ENCODE measurements around the gene CORIN. TPM values are rescaled to one million over a fixed set of nuclear protein-coding genes. Genes with fewer than 3 reads are reported as not detected.
A peak's percentile ranks its signal among the peaks of the same experiment; 100 is the strongest.

The CORIN gene
- total RNA-seq, 1 donor, result under 0.01 TPM

GRCh38 chr4:47835494-47835893, 2.4 kb downstream of the CORIN start:
- peak in 1 of 3 donors; percentile 29 for DNase-seq (ENCODE audit: low read depth in 2 of 3, low spot score in 2 of 3)

- no peak for DNase-seq (ENCODE audit: low read depth in 2 of 3, low spot score in 2 of 3)
These were observed 6.7 kb downstream of the CORIN start for GRCh38 chr4:47831026-47831679.

- DNase-seq (ENCODE audit: low read depth in 2 of 3, low spot score in 2 of 3), result no peak
These were observed 7.4 kb downstream of the CORIN start for GRCh38 chr4:47830265-47831025.

- no peak for DNase-seq (ENCODE audit: low read depth in 2 of 3, low spot score in 2 of 3)
These were observed 8.4 kb downstream of the CORIN start for GRCh38 chr4:47829438-47829837.

GRCh38 chr4:47827343-47828047, 10.4 kb downstream of the CORIN start:
- DNase-seq (ENCODE audit: low read depth in 2 of 3, low spot score in 2 of 3), result peak in 1 of 3 donors; percentile 15

GRCh38 chr4:47824840-47825239, 13.0 kb downstream of the CORIN start:
- no peak for DNase-seq (ENCODE audit: low read depth in 2 of 3, low spot score in 2 of 3)

- no peak for DNase-seq (ENCODE audit: low read depth in 2 of 3, low spot score in 2 of 3)
These were observed 18.7 kb downstream of the CORIN start for GRCh38 chr4:47819178-47819577.

- no peak for DNase-seq (ENCODE audit: low read depth in 2 of 3, low spot score in 2 of 3)
These were observed 20.6 kb downstream of the CORIN start for GRCh38 chr4:47817275-47817674.

- DNase-seq (ENCODE audit: low read depth in 2 of 3, low spot score in 2 of 3), result no peak
These were observed 21.1 kb downstream of the CORIN start for GRCh38 chr4:47816748-47817147.

- no peak for DNase-seq (ENCODE audit: low read depth in 2 of 3, low spot score in 2 of 3)
These were observed 23.1 kb downstream of the CORIN start for GRCh38 chr4:47814618-47815295.

GRCh38 chr4:47809654-47810203, 28.1 kb downstream of the CORIN start:
- DNase-seq (ENCODE audit: low read depth in 2 of 3, low spot score in 2 of 3), result no peak

- no peak for DNase-seq (ENCODE audit: low read depth in 2 of 3, low spot score in 2 of 3)
These were observed 33.3 kb downstream of the CORIN start for GRCh38 chr4:47804598-47804997.

GRCh38 chr4:47801481-47802002, 36.3 kb downstream of the CORIN start:
- no peak for DNase-seq (ENCODE audit: low read depth in 2 of 3, low spot score in 2 of 3)

- DNase-seq (ENCODE audit: low read depth in 2 of 3, low spot score in 2 of 3), result no peak
These were observed 39.7 kb downstream of the CORIN start for GRCh38 chr4:47798165-47798564.

- DNase-seq (ENCODE audit: low read depth in 2 of 3, low spot score in 2 of 3), result no peak
These were observed 45.9 kb downstream of the CORIN start for GRCh38 chr4:47791965-47792364.

- DNase-seq (ENCODE audit: low read depth in 2 of 3, low spot score in 2 of 3), result no peak
These were observed 47.8 kb downstream of the CORIN start for GRCh38 chr4:47790105-47790504.

- no peak for DNase-seq (ENCODE audit: low read depth in 2 of 3, low spot score in 2 of 3)
These were observed 49.7 kb downstream of the CORIN start for GRCh38 chr4:47788126-47788525.

- no peak for DNase-seq (ENCODE audit: low read depth in 2 of 3, low spot score in 2 of 3)
These were observed 50.9 kb downstream of the CORIN start for GRCh38 chr4:47786958-47787370.

- no peak for DNase-seq (ENCODE audit: low read depth in 2 of 3, low spot score in 2 of 3)
These were observed 52.7 kb downstream of the CORIN start for GRCh38 chr4:47785153-47785552.

- DNase-seq (ENCODE audit: low read depth in 2 of 3, low spot score in 2 of 3), result no peak
These were observed 53.6 kb downstream of the CORIN start for GRCh38 chr4:47784222-47784621.

GRCh38 chr4:47776353-47776752, 61.5 kb downstream of the CORIN start:
- no peak for DNase-seq (ENCODE audit: low read depth in 2 of 3, low spot score in 2 of 3)
